ENCODE data around the gene TGFBR3.

GRCh38 chr1:91876781-91877573 is 9.0 kb downstream of the TGFBR3 start:
- TF ChIP-seq POLR2A (IDR thresholded peaks at IDR 0.05; ENCODE audit: control extremely low read depth in 1 of 2, low read depth in 2 of 2, low read length in 2 of 2) (no peak), CTCF (IDR thresholded peaks at IDR 0.05; ENCODE audit: control extremely low read depth in 1 of 3, insufficient read depth in 1 of 3, low read depth in 1 of 3, low read length in 3 of 3) (no peak), EZH2 (IDR thresholded peaks at IDR 0.05; ENCODE audit: low read depth, low read length, severe bottlenecking) (no peak), USF2 (IDR thresholded peaks at IDR 0.05; ENCODE audit: low read length) (no peak)

Data from H1 (cell line).